Osteoblast (primary cell): ENCODE data around the gene SYCP2. TPM values are rescaled to one million over a fixed set of nuclear protein-coding genes. Genes with fewer than 3 reads are reported as not detected.
A peak's percentile ranks its signal among the peaks of the same experiment; 100 is the strongest.

ENCODE experiments used
- DNase-seq: peaks from one replicate; pipeline ENCODE4 v3.0.0; 2011; ENCODE audit warnings: low spot score, mixed read lengths; ENCODE audit not compliant: insufficient read length; ENCODE audit errors: missing footprints
- H2AFZ ChIP-seq: 2 replicates; pipeline ENCODE4 v1.6.0; 2011; ENCODE audit warnings: mild to moderate bottlenecking, low read length
- H3K27ac ChIP-seq: 2 replicates; pipeline ENCODE4 v1.5.1; 2011; ENCODE audit warnings: mild to moderate bottlenecking, low read depth, low read length, moderate library complexity
- H3K27me3 ChIP-seq: 2 replicates; pipeline ENCODE4 v1.6.0; 2012; ENCODE audit warnings: mild to moderate bottlenecking, control low read depth, inconsistent platforms, low read length, moderate library complexity; ENCODE audit not compliant: insufficient read depth
- H3K36me3 ChIP-seq: 2 replicates; pipeline ENCODE4 v1.5.1; 2011; ENCODE audit warnings: mild to moderate bottlenecking, low read length, control low read depth, moderate library complexity; ENCODE audit not compliant: insufficient read depth
- H3K4me1 ChIP-seq: 2 replicates; pipeline ENCODE4 v1.5.1; 2011; ENCODE audit warnings: mild to moderate bottlenecking, low read length, control low read depth, moderate library complexity; ENCODE audit not compliant: insufficient read depth
- H3K4me2 ChIP-seq: 2 replicates; pipeline ENCODE4 v1.6.0; 2011; ENCODE audit warnings: mild to moderate bottlenecking, low read length; ENCODE audit not compliant: insufficient read depth
- H3K4me3 ChIP-seq: fragments of 200-600 bp; sonication (generic); 3 replicates; pipeline ENCODE4 v1.5.1; 2012; ENCODE audit warnings: mild to moderate bottlenecking, low read length, inconsistent platforms; ENCODE audit not compliant: insufficient read depth
- H3K79me2 ChIP-seq: 2 replicates; pipeline ENCODE4 v1.6.0; 2012; ENCODE audit warnings: mild to moderate bottlenecking, low read length, control low read depth, inconsistent platforms; ENCODE audit not compliant: insufficient read depth
- H3K9me3 ChIP-seq: 2 replicates; pipeline ENCODE4 v1.5.1; 2011; ENCODE audit warnings: low read depth, low read length, control low read depth
- H4K20me1 ChIP-seq: 2 replicates; pipeline ENCODE4 v1.6.0; 2012; ENCODE audit warnings: mild to moderate bottlenecking, low read length, control low read depth; ENCODE audit not compliant: insufficient read depth
- CTCF ChIP-seq: IDR thresholded peaks from 2 replicates; pipeline ENCODE4 v1.5.1; 2011; ENCODE audit warnings: mild to moderate bottlenecking, low read depth, low read length, moderate library complexity; ENCODE audit errors: extremely low read depth
- total RNA-seq: library from RNA; depleted of rRNA; stranded (reverse); fragments of >200 nt; gene quantifications from 2 replicates; pipeline ENCODE4 v1.2.3, GENCODE V29; 2012

SYCP2 gene
- total RNA-seq, 1 donor: 1.4 TPM

- DNase-seq: no peak
- Histone ChIP-seq H3K4me1 (no peaks in the 10 kb centered on the region), H3K4me2 (no peak overlapping the region), H3K9me3 (no peaks in the 10 kb centered on the region), H3K36me3 (no peaks in the 10 kb centered on the region), H2AFZ (no peak overlapping the region), H3K4me3 (no peak overlapping the region), H3K27me3 (no peaks in the 10 kb centered on the region), H4K20me1 (no peaks in the 10 kb centered on the region), H3K27ac (no peak overlapping the region), H3K79me2 (no peaks in the 10 kb centered on the region)
- TF ChIP-seq CTCF: no peak
Observed at GRCh38 chr20:59817846-59818615, 115.4 kb downstream of the SYCP2 start.

DNA sequence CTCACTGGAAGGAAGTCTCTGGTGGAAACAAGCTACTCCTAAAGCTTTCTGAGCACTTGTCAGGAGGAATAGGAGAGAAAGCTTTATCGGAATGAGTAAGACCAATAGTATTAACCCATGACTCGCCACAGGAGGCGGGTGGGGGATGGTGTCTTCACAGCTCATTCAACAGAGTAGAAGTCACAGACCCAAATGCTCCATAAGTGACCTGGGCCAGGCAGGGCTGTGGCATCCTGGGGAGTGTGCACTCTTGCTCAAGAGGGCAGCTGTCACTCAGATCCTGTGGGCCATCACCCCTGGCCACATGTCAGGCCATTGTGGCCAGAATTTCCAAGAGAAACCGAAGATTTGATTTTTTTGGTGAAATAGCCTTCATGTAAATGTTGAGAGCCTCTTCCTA lies 116.0 kb downstream of the SYCP2 start:
- Histone ChIP-seq H3K27ac (no peak overlapping the region), H3K79me2 (no peaks in the 10 kb centered on the region), H2AFZ (no peak overlapping the region), H3K9me3 (no peaks in the 10 kb centered on the region), H3K4me3 (no peak overlapping the region), H3K4me2 (no peak overlapping the region), H3K27me3 (no peaks in the 10 kb centered on the region), H3K36me3 (no peaks in the 10 kb centered on the region), H4K20me1 (no peaks in the 10 kb centered on the region), H3K4me1 (no peaks in the 10 kb centered on the region)
- no peak for TF ChIP-seq CTCF
- no peak for DNase-seq

GRCh38 chr20:59816146-59816738 lies 117.2 kb downstream of the SYCP2 start:
- Histone ChIP-seq H4K20me1 (no peaks in the 10 kb centered on the region), H3K4me2 (no peak overlapping the region), H3K36me3 (no peaks in the 10 kb centered on the region), H2AFZ (no peak overlapping the region), H3K79me2 (no peaks in the 10 kb centered on the region), H3K9me3 (no peaks in the 10 kb centered on the region), H3K27ac (no peak overlapping the region), H3K4me3 (no peak overlapping the region), H3K4me1 (no peaks in the 10 kb centered on the region), H3K27me3 (no peaks in the 10 kb centered on the region)
- DNase-seq: no peak
- TF ChIP-seq CTCF: no peak

DNA sequence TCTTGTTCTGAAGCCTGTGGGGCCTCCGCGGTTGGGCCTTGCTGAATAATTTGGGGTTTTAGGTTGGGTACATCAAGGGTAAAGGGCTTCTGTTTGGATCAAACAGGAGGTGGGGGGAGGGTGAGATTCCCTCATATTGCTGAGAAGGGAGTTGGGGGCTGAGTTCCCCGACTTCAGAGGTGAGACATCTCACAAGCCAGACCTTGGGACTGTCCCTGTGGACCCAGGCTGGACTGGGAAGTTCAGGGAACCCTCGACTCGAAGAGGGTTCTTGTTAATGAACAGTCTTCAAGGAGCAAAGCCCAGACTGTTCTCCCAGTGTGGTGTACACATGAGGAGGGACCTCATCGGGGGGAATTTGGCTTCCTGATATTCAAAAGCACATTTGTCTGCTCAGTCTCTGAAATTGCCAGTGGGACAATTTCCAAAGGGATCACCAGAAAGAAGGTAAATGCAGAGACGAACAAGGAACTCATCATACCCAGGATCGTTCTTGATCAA lies 118.5 kb downstream of the SYCP2 start:
- peak; percentile 63 for DNase-seq
- Histone ChIP-seq H3K27ac (no peak overlapping the region), H4K20me1 (no peaks in the 10 kb centered on the region)

More for the DNA sequence above, 118.5 kb downstream of the SYCP2 start:
- Histone ChIP-seq H2AFZ (no peak overlapping the region), H3K9me3 (no peaks in the 10 kb centered on the region), H3K4me2 (no peak overlapping the region), H3K4me1 (no peaks in the 10 kb centered on the region), H3K4me3 (no peak overlapping the region), H3K36me3 (no peaks in the 10 kb centered on the region), H3K79me2 (no peaks in the 10 kb centered on the region), H3K27me3 (no peaks in the 10 kb centered on the region)
- TF ChIP-seq CTCF: no peak
